ENCODE measurements around the gene KDM4C. TPM values are rescaled to one million over a fixed set of nuclear protein-coding genes. Genes with fewer than 3 reads are reported as not detected.

KDM4C gene
- total RNA-seq, 1 experiment from 2014 or later: 16.2 TPM

DNA sequence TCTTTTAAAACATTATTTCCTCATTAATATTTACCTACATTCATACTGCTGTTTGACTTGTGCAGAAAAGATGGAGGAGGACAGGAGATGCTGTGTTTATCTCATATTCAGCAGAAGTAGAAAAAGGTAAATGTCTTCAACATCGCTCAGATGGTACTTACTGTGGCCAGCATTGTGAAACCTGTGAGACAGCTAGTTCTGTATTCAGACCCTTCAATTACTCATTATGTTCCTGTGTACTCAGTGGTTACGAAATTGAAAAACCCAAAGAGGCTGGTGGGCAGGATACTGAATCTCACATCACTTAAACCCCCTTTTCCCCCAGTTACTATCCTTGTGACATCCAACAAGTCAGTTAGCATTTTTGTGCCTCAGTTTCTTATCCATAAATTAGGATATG, 216.0 kb downstream of the KDM4C start:
- CTCF ChIA-PET: no interaction called here
- TF ChIP-seq, protein P1, sequence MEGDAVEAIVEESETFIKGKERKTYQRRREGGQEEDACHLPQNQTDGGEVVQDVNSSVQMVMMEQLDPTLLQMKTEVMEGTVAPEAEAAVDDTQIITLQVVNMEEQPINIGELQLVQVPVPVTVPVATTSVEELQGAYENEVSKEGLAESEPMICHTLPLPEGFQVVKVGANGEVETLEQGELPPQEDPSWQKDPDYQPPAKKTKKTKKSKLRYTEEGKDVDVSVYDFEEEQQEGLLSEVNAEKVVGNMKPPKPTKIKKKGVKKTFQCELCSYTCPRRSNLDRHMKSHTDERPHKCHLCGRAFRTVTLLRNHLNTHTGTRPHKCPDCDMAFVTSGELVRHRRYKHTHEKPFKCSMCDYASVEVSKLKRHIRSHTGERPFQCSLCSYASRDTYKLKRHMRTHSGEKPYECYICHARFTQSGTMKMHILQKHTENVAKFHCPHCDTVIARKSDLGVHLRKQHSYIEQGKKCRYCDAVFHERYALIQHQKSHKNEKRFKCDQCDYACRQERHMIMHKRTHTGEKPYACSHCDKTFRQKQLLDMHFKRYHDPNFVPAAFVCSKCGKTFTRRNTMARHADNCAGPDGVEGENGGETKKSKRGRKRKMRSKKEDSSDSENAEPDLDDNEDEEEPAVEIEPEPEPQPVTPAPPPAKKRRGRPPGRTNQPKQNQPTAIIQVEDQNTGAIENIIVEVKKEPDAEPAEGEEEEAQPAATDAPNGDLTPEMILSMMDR (IDR thresholded peaks at IDR 0.05; ENCODE audit: unreplicated experiment): no peak
- BruUV-seq (replicated peaks): no TSS peak
- Mint-ChIP-seq H3K4me1 (ENCODE audit: low read depth, unreplicated experiment) (peaks cover 26% of the 10 kb centered on the region), H3K36me3 (ENCODE audit: insufficient read depth, unreplicated experiment) (no peaks in the 10 kb centered on the region), H3K4me3 (ENCODE audit: low read depth, unreplicated experiment) (no peak overlapping the region), H3K27me3 (ENCODE audit: unreplicated experiment) (no peaks in the 10 kb centered on the region), H3K9me3 (ENCODE audit: low read depth, unreplicated experiment) (no peaks in the 10 kb centered on the region), H3K27ac (ENCODE audit: unreplicated experiment) (no peak overlapping the region)
- intact Hi-C loops (cut with micrococcal nuclease; ENCODE audit: unreplicated experiment): no loop called here
- no peak for DNase-seq

DNA sequence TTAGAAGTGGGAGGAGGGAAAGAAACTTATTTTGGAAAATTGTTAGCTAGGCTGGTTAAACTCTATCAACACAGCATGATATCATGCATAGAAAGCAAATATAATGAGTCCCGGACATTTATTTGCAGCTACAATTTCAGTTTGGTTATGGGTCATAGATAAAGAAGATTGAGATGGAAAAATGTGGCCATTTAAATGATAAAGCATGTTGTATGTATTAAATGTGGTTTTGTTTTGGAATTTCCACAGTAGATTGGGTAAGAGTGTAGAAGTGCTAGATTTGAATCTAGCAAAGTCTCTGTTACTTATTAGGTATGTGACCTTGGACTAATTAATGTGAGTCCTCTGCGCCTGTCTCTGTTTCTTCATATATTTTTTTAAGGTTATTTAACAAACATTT, 217.4 kb downstream of the KDM4C start:
- H3K36me3 Mint-ChIP-seq (ENCODE audit: insufficient read depth, unreplicated experiment): no peaks in the 10 kb centered on the region
- no TSS peak for BruUV-seq (replicated peaks)
- no peaks in the 10 kb centered on the region for H3K27me3 Mint-ChIP-seq (ENCODE audit: unreplicated experiment)
- H3K9me3 Mint-ChIP-seq (ENCODE audit: low read depth, unreplicated experiment): no peaks in the 10 kb centered on the region
- no peak for DNase-seq
- TF ChIP-seq, protein P1 (IDR thresholded peaks at IDR 0.05; ENCODE audit: unreplicated experiment): no peak
- no peak overlapping the region for H3K27ac Mint-ChIP-seq (ENCODE audit: unreplicated experiment)
- CTCF ChIA-PET: no interaction called here
- H3K4me1 Mint-ChIP-seq (ENCODE audit: low read depth, unreplicated experiment): peaks cover 26% of the 10 kb centered on the region
- intact Hi-C loops (cut with micrococcal nuclease; ENCODE audit: unreplicated experiment): no loop called here
- no peak overlapping the region for H3K4me3 Mint-ChIP-seq (ENCODE audit: low read depth, unreplicated experiment)

DNA sequence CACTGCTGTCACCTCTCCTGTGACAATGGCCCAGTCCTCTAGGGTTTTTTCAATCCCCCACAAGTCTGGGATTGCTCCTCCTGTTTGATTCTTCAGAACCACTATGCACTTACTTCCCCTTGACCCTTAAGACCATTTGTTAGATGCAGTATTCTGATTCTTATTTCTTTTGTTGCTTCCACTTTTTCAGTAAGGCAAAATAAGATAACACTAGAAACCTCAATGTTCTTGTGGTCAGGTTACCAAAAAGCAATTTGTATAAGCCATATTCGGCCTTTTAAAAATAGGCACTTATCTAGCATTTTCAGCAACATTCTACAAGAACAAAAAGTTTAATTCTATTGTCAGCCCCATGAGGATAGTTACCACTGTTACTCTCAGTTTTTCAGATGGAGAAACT, 220.0 kb downstream of the KDM4C start:
- H3K4me3 Mint-ChIP-seq (ENCODE audit: low read depth, unreplicated experiment): no peak overlapping the region
- TF ChIP-seq, protein P1 (IDR thresholded peaks at IDR 0.05; ENCODE audit: unreplicated experiment): no peak
- intact Hi-C loops (cut with micrococcal nuclease; ENCODE audit: unreplicated experiment): no loop called here
- H3K4me1 Mint-ChIP-seq (ENCODE audit: low read depth, unreplicated experiment): peaks cover 7% of the 10 kb centered on the region
- H3K36me3 Mint-ChIP-seq (ENCODE audit: insufficient read depth, unreplicated experiment): no peaks in the 10 kb centered on the region
- no peak for DNase-seq
- no peaks in the 10 kb centered on the region for H3K27me3 Mint-ChIP-seq (ENCODE audit: unreplicated experiment)
- H3K27ac Mint-ChIP-seq (ENCODE audit: unreplicated experiment): no peak overlapping the region
- no TSS peak for BruUV-seq (replicated peaks)
- CTCF ChIA-PET: no interaction called here
- H3K9me3 Mint-ChIP-seq (ENCODE audit: low read depth, unreplicated experiment): no peaks in the 10 kb centered on the region

DNA sequence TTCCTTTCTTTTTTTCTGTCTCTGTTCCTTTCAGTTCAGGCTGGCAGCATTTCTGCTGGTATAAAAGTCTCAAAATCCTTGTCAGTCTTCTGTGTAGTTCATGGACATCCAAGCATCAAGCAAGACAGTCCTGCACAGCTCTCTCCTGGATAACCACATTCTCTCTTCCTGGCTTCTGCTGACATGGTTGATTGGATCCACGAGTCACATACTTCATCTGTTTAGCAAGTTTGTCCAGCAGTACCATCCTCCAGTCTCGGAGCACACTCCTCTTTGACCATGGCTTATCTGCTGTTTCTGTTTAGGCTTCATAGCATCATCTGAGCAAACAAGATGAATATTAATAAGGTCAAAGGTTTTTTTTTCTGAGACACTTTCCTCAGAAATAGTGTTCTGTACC, 220.8 kb downstream of the KDM4C start:
- H3K36me3 Mint-ChIP-seq (ENCODE audit: insufficient read depth, unreplicated experiment): no peaks in the 10 kb centered on the region
- no peak overlapping the region for H3K4me3 Mint-ChIP-seq (ENCODE audit: low read depth, unreplicated experiment)
- H3K9me3 Mint-ChIP-seq (ENCODE audit: low read depth, unreplicated experiment): no peaks in the 10 kb centered on the region
- intact Hi-C loops (cut with micrococcal nuclease; ENCODE audit: unreplicated experiment): no loop called here
- peaks cover 7% of the 10 kb centered on the region for H3K4me1 Mint-ChIP-seq (ENCODE audit: low read depth, unreplicated experiment)
- TF ChIP-seq, protein P1 (IDR thresholded peaks at IDR 0.05; ENCODE audit: unreplicated experiment): no peak
- no TSS peak for BruUV-seq (replicated peaks)
- CTCF ChIA-PET: no interaction called here
- DNase-seq: no peak
- no peak overlapping the region for H3K27ac Mint-ChIP-seq (ENCODE audit: unreplicated experiment)
- no peaks in the 10 kb centered on the region for H3K27me3 Mint-ChIP-seq (ENCODE audit: unreplicated experiment)
